Transverse colon (tissue), 4 donors: ENCODE data around the gene GATM. TPM values are rescaled to one million over a fixed set of nuclear protein-coding genes. Genes with fewer than 3 reads are reported as not detected.

ENCODE experiments used
- DNase-seq: peaks from one replicate; pipeline ENCODE4 v3.0.0-alpha.2; 2019
- H3K27ac ChIP-seq, 4 donors: fragments of 200-600 bp; sonication (generic); 2 replicates each; pipeline ENCODE4 v1.5.1; 2016 to 2018; ENCODE audit warnings: inconsistent platforms in 4 of 4
- H3K27me3 ChIP-seq: fragments of 200-600 bp; sonication (generic); 2 replicates; pipeline ENCODE4 v1.5.1; 2017; ENCODE audit warnings: inconsistent platforms
- H3K36me3 ChIP-seq, 4 donors: fragments of 200-600 bp; sonication (generic); 2 replicates each; pipeline ENCODE4 v1.5.1; 2017 to 2019; ENCODE audit warnings: inconsistent platforms in 4 of 4
- H3K4me1 ChIP-seq, 4 donors: fragments of 200-600 bp; sonication (generic); 2 replicates each; pipeline ENCODE4 v1.5.1; 2017 to 2020; ENCODE audit warnings: inconsistent platforms in 4 of 4
- H3K4me3 ChIP-seq, 4 donors: fragments of 200-600 bp; sonication (generic); 1 replicate in 1 of 4; 2 replicates in 3 of 4; pipeline versions ENCODE4 v1.5.1 to v1.6.1; 2017 to 2019; ENCODE audit warnings: inconsistent platforms in 4 of 4
- H3K9me3 ChIP-seq, 2 donors: fragments of 200-600 bp; sonication (generic); 2 replicates each; pipeline ENCODE4 v1.5.1; 2017 to 2019; ENCODE audit warnings: inconsistent platforms in 2 of 2
- EP300 ChIP-seq: sonication (generic); formaldehyde crosslinking; IDR thresholded peaks from one replicate; pipeline ENCODE4 v1.6.1; 2017; ENCODE audit warnings: antibody characterized with exemption, low read depth
- POLR2A ChIP-seq: fragments of 450-650 bp; IDR thresholded peaks from one replicate; pipeline ENCODE4 v1.6.1; 2016; ENCODE audit warnings: antibody characterized with exemption, mild to moderate bottlenecking, moderate library complexity
- POLR2AphosphoS5 ChIP-seq, 3 donors: sonication (generic); formaldehyde crosslinking; IDR thresholded peaks; one replicate each; pipeline ENCODE4 v1.6.1; 2016; ENCODE audit warnings: antibody characterized with exemption in 3 of 3
- WGBS, 2 donors: methylation state at CpG; one replicate each; pipeline ENCODE4 v1.1.5; 2018; ENCODE audit warnings: low coverage in 1 of 2; 5-methylcytosine and 5-hydroxymethylcytosine counted together
- in situ Hi-C, 4 donors: fragments of 200-750 bp; cut with MboI; loops; one replicate each; pipeline versions ENCODE4 v1.15.0 to v1.15.1; 2017; ENCODE audit warnings: low sequenced_read_pairs in 3 of 4, low pct_ligation_motif_present in 1 of 4, low pct_unique_long_range_greater_than_20kb in 1 of 4
- intact Hi-C: fragments of 100-400 bp; cut with DNase I; formaldehyde crosslinking; loops from one replicate; pipeline ENCODE4 v1.15.1; 2023; ENCODE audit warnings: low total_unique reads
- total RNA-seq, 4 donors: library from RNA; depleted of rRNA; stranded (reverse); fragments of >200 nt; gene quantifications; one replicate each; pipeline ENCODE4 v1.1.0, GENCODE V29; 2016
- TF ChIP-seq, protein P1 (sequence below), 5 experiments: fragments of 200-600 bp in 3 of 5; fragments of 450-650 bp in 2 of 5; sonication (generic) in 3 of 5; IDR thresholded peaks; 1 replicate in 2 of 5; 2 replicates in 3 of 5; pipeline ENCODE4 v1.5.1; 2016 to 2017; ENCODE audit warnings: antibody characterized with exemption in 5 of 5, inconsistent platforms in 3 of 5, mild to moderate bottlenecking in 2 of 5, moderate library complexity in 1 of 5

The GATM gene
- total RNA-seq, 4 donors from 2014 or later, result 15.9 to 96.9 (median 18.6) TPM

DNA sequence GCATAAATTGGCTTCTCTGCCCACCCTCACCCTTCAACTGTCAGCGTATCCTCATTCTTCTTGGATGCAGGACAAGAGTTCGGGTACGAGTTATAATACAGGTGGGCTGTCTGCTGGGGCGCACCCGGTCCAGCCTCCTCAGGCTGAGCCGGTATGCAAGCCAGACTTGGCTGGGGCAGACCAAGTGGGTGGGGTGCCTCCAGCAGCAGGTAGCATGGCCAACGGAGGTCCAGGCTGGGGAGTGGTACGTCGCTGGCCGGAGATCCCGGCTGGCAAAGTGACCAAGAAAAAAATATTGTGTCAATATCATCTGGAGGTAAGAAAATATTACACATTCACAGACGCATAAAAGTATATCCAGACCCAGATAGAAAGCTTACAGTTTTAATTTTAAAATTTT lies 45.6 kb downstream of the GATM start:
- peaks cover 0 to 25% (median 4%) of the 10 kb centered on the region in 4 donors for H3K4me1 ChIP-seq
- intact Hi-C loops (no loop called here), in situ Hi-C loops (no loop called here)
- H3K9me3 ChIP-seq, result no peaks in the 10 kb centered on the region
- 81 to 91% methylated on average over 12 of the region's 12 CpGs for WGBS, 2 donors
- no peaks in the 10 kb centered on the region for H3K36me3 ChIP-seq
- no peak for DNase-seq
- TF ChIP-seq EP300 (no peak), POLR2AphosphoS5 (IDR thresholded peaks at IDR 0.05) (no peak), POLR2A (no peak)
- TF ChIP-seq, protein P1, sequence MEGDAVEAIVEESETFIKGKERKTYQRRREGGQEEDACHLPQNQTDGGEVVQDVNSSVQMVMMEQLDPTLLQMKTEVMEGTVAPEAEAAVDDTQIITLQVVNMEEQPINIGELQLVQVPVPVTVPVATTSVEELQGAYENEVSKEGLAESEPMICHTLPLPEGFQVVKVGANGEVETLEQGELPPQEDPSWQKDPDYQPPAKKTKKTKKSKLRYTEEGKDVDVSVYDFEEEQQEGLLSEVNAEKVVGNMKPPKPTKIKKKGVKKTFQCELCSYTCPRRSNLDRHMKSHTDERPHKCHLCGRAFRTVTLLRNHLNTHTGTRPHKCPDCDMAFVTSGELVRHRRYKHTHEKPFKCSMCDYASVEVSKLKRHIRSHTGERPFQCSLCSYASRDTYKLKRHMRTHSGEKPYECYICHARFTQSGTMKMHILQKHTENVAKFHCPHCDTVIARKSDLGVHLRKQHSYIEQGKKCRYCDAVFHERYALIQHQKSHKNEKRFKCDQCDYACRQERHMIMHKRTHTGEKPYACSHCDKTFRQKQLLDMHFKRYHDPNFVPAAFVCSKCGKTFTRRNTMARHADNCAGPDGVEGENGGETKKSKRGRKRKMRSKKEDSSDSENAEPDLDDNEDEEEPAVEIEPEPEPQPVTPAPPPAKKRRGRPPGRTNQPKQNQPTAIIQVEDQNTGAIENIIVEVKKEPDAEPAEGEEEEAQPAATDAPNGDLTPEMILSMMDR (IDR thresholded peaks at IDR 0.05), result no peak
- H3K27me3 ChIP-seq, result no peaks in the 10 kb centered on the region
- H3K4me3 ChIP-seq, result no peak overlapping the region
- H3K27ac ChIP-seq, result peak overlapping the region in 1 of 4 donors; percentile 16

GRCh38 chr15:45331972-45332371 lies 46.4 kb downstream of the GATM start:
- in situ Hi-C loops, result no loop called here
- TF ChIP-seq POLR2AphosphoS5 (IDR thresholded peaks at IDR 0.05), result no peak
- TF ChIP-seq, protein P1 (IDR thresholded peaks at IDR 0.05), result no peak
- no peak for TF ChIP-seq POLR2A
- TF ChIP-seq EP300, result no peak
- Histone ChIP-seq H3K36me3 (no peaks in the 10 kb centered on the region), H3K9me3 (no peaks in the 10 kb centered on the region), H3K4me1 (peaks cover 0 to 17% (median 4%) of the 10 kb centered on the region in 4 donors), H3K27ac (peak overlapping the region in 3 of 4 donors; percentile 26 to 44 (median 43)), H3K27me3 (no peaks in the 10 kb centered on the region), H3K4me3 (no peak overlapping the region)
- intact Hi-C loops, result no loop called here
- DNase-seq, result no peak
- WGBS, 2 donors, result 73 to 76% methylated on average over 2 to 4 of the region's 4 CpGs

GRCh38 chr15:45328663-45329062 lies 49.7 kb downstream of the GATM start:
- no peaks in the 10 kb centered on the region for H3K9me3 ChIP-seq
- no peaks in the 10 kb centered on the region for H3K27me3 ChIP-seq
- in situ Hi-C loops, result no loop called here
- 63 to 73% methylated on average over 2 of the region's 2 CpGs for WGBS, 2 donors
- peaks cover 0 to 8% (median under 1%) of the 10 kb centered on the region in 4 donors for H3K4me1 ChIP-seq
- H3K36me3 ChIP-seq, result no peaks in the 10 kb centered on the region
- no peak overlapping the region for H3K4me3 ChIP-seq
- intact Hi-C loops, result no loop called here
- H3K27ac ChIP-seq, result no peak overlapping the region
- no peak for DNase-seq
- TF ChIP-seq POLR2A (no peak), EP300 (no peak), POLR2AphosphoS5 (IDR thresholded peaks at IDR 0.05) (no peak)
- TF ChIP-seq, protein P1 (IDR thresholded peaks at IDR 0.05), result no peak

- Histone ChIP-seq H3K9me3 (no peaks in the 10 kb centered on the region), H3K27me3 (no peaks in the 10 kb centered on the region), H3K27ac (no peak overlapping the region), H3K36me3 (no peaks in the 10 kb centered on the region), H3K4me3 (no peak overlapping the region), H3K4me1 (no peaks in the 10 kb centered on the region)
- in situ Hi-C loops, result no loop called here
- intact Hi-C loops, result no loop called here
- TF ChIP-seq EP300, result no peak
- TF ChIP-seq POLR2A, result no peak
- TF ChIP-seq, protein P1 (IDR thresholded peaks at IDR 0.05), result no peak
- no peak for TF ChIP-seq POLR2AphosphoS5 (IDR thresholded peaks at IDR 0.05)
- 38 to 79% methylated on average over 2 to 7 of the region's 7 CpGs for WGBS, 2 donors
- no peak for DNase-seq
Measured at GRCh38 chr15:45326741-45327140, 51.6 kb downstream of the GATM start.
